Measurements from ENCODE around the gene AHNAK.

- no peak for TF ChIP-seq CTCF (IDR thresholded peaks at IDR 0.05)
- TF ChIP-seq EZH2 (IDR thresholded peaks at IDR 0.05) = no peak
Measured at GRCh38 chr11:62494246-62494645, 52.4 kb downstream of the AHNAK start.
